Measurements from ENCODE around the gene SLC38A2. TPM values are rescaled to one million over a fixed set of nuclear protein-coding genes. Genes with fewer than 3 reads are reported as not detected.

Gene SLC38A2
- total RNA-seq, 1 experiment from 2014 or later = 453 TPM

DNA sequence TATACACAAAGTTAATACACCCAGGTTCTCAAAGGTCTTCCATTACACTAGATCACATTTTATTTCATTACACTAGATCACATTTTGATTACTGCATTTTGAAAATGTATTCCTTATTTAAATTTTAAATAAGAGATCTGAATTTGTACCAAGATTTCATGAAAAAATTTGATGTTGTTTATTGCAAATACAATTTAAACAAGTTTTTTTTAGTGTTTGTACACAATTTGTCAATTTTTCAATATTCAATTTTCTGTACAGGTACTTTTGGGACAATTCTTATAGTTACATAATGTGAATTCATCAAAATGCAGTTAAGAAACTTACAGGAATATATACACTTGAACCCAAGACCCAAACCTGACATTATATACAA lies 14.3 kb downstream of the SLC38A2 start:
- Histone ChIP-seq H2AK5ac (ENCODE audit: insufficient read length, low read length) (no peak overlapping the region), H3K27me3 (ENCODE audit: insufficient read depth, low read length) (no peaks in the 10 kb centered on the region), H3K79me2 (ENCODE audit: insufficient read depth, low read length) (no peaks in the 10 kb centered on the region), H3K23me2 (ENCODE audit: insufficient read length, low read depth, low read length, poor library complexity, severe bottlenecking) (no peaks in the 10 kb centered on the region), H2BK20ac (ENCODE audit: low read depth, low read length, poor library complexity, severe bottlenecking) (no peak overlapping the region), H3K56ac (ENCODE audit: insufficient read length, low read depth, low read length) (no peak overlapping the region), H3T11ph (ENCODE audit: low read length) (no peak overlapping the region), H3K18ac (ENCODE audit: insufficient read length, low read depth, low read length) (no peak overlapping the region), H4K91ac (ENCODE audit: insufficient read length, low read depth, low read length) (no peak overlapping the region), H2AFZ (ENCODE audit: low read length) (no peak overlapping the region), H3K14ac (ENCODE audit: insufficient read depth, low read length) (no peak overlapping the region), H2BK15ac (ENCODE audit: low read depth, low read length) (no peak overlapping the region), H4K8ac (replicated peaks; ENCODE audit: insufficient read length, low read depth, low read length) (no peak overlapping the region), H4K20me1 (ENCODE audit: control insufficient read depth, insufficient read depth, insufficient read length) (no peaks in the 10 kb centered on the region), H3K23ac (ENCODE audit: insufficient read length, low read depth, low read length) (no peak overlapping the region), H3K9me3 (ENCODE audit: control insufficient read depth, low read depth, low read length) (no peaks in the 10 kb centered on the region), H3K4ac (ENCODE audit: low read depth, low read length) (no peak overlapping the region), H3K79me1 (ENCODE audit: insufficient read depth, low read depth, low read length, poor library complexity, severe bottlenecking) (no peaks in the 10 kb centered on the region), H3K4me2 (ENCODE audit: insufficient read depth, insufficient read length, low read length) (no peak overlapping the region), H2BK120ac (ENCODE audit: low read depth, low read length, poor library complexity, severe bottlenecking) (no peak overlapping the region), H3K9ac (ENCODE audit: extremely low read depth, insufficient read length, low read length) (no peak overlapping the region), H2BK5ac (ENCODE audit: insufficient read length, low read length) (no peak overlapping the region), H3K27ac (ENCODE audit: insufficient read length, low read depth, low read length) (no peak overlapping the region), H3K4me1 (ENCODE audit: insufficient read depth, low read length) (no peaks in the 10 kb centered on the region), H4K5ac (ENCODE audit: insufficient read length, low read depth, low read length) (no peak overlapping the region), H2BK12ac (ENCODE audit: insufficient read length, low read depth, low read length) (no peak overlapping the region)
- TF ChIP-seq CTCF (conservative IDR thresholded peaks at IDR 0.05) = no peak
- Mint-ChIP-seq H3K27me3 (ENCODE audit: low read depth) (peaks cover 2% of the 10 kb centered on the region; the same call in 1 of the 2 replicates), H3K4me1 (peaks cover 5 to 9% of the 10 kb centered on the region in 2 experiments), H3K36me3 (ENCODE audit: insufficient read depth in 1 of 3, low read depth in 3 of 3) (peaks cover 34 to 46% (median 46%) of the 10 kb centered on the region in 3 experiments), H3K4me3 (no peak overlapping the region), H3K27ac (no peak overlapping the region), H3K9me3 (no peaks in the 10 kb centered on the region)
- no peak for DNase-seq
